Transverse colon (tissue), 4 donors: ENCODE results near the gene FUOM. TPM values are rescaled to one million over a fixed set of nuclear protein-coding genes. Genes with fewer than 3 reads are reported as not detected.
"Not testable (repeated sequence)": the region's sequence is repeated elsewhere in the genome, so short reads cannot be mapped to it uniquely, and the experiment has no call there.

ENCODE experiments used
- DNase-seq: peaks from one replicate; pipeline ENCODE4 v3.0.0-alpha.2; 2019
- H3K27ac ChIP-seq, 4 donors: fragments of 200-600 bp; sonication (generic); 2 replicates each; pipeline ENCODE4 v1.5.1; 2016 to 2018; ENCODE audit warnings: inconsistent platforms in 4 of 4
- H3K27me3 ChIP-seq: fragments of 200-600 bp; sonication (generic); 2 replicates; pipeline ENCODE4 v1.5.1; 2017; ENCODE audit warnings: inconsistent platforms
- H3K36me3 ChIP-seq, 4 donors: fragments of 200-600 bp; sonication (generic); 2 replicates each; pipeline ENCODE4 v1.5.1; 2017 to 2019; ENCODE audit warnings: inconsistent platforms in 4 of 4
- H3K4me1 ChIP-seq, 4 donors: fragments of 200-600 bp; sonication (generic); 2 replicates each; pipeline ENCODE4 v1.5.1; 2017 to 2020; ENCODE audit warnings: inconsistent platforms in 4 of 4
- H3K4me3 ChIP-seq, 4 donors: fragments of 200-600 bp; sonication (generic); 1 replicate in 1 of 4; 2 replicates in 3 of 4; pipeline versions ENCODE4 v1.5.1 to v1.6.1; 2017 to 2019; ENCODE audit warnings: inconsistent platforms in 4 of 4
- H3K9me3 ChIP-seq, 2 donors: fragments of 200-600 bp; sonication (generic); 2 replicates each; pipeline ENCODE4 v1.5.1; 2017 to 2019; ENCODE audit warnings: inconsistent platforms in 2 of 2
- EP300 ChIP-seq: sonication (generic); formaldehyde crosslinking; IDR thresholded peaks from one replicate; pipeline ENCODE4 v1.6.1; 2017; ENCODE audit warnings: antibody characterized with exemption, low read depth
- POLR2A ChIP-seq: fragments of 450-650 bp; IDR thresholded peaks from one replicate; pipeline ENCODE4 v1.6.1; 2016; ENCODE audit warnings: antibody characterized with exemption, mild to moderate bottlenecking, moderate library complexity
- POLR2AphosphoS5 ChIP-seq, 3 donors: sonication (generic); formaldehyde crosslinking; IDR thresholded peaks; one replicate each; pipeline ENCODE4 v1.6.1; 2016; ENCODE audit warnings: antibody characterized with exemption in 3 of 3
- WGBS, 2 donors: methylation state at CpG; one replicate each; pipeline ENCODE4 v1.1.5; 2018; ENCODE audit warnings: low coverage in 1 of 2; 5-methylcytosine and 5-hydroxymethylcytosine counted together
- in situ Hi-C, 4 donors: fragments of 200-750 bp; cut with MboI; loops; one replicate each; pipeline versions ENCODE4 v1.15.0 to v1.15.1; 2017; ENCODE audit warnings: low sequenced_read_pairs in 3 of 4, low pct_ligation_motif_present in 1 of 4, low pct_unique_long_range_greater_than_20kb in 1 of 4
- intact Hi-C: fragments of 100-400 bp; cut with DNase I; formaldehyde crosslinking; loops from one replicate; pipeline ENCODE4 v1.15.1; 2023; ENCODE audit warnings: low total_unique reads
- total RNA-seq, 4 donors: library from RNA; depleted of rRNA; stranded (reverse); fragments of >200 nt; gene quantifications; one replicate each; pipeline ENCODE4 v1.1.0, GENCODE V29; 2016
- TF ChIP-seq, protein P1 (sequence below), 5 experiments: fragments of 200-600 bp in 3 of 5; fragments of 450-650 bp in 2 of 5; sonication (generic) in 3 of 5; IDR thresholded peaks; 1 replicate in 2 of 5; 2 replicates in 3 of 5; pipeline ENCODE4 v1.5.1; 2016 to 2017; ENCODE audit warnings: antibody characterized with exemption in 5 of 5, inconsistent platforms in 3 of 5, mild to moderate bottlenecking in 2 of 5, moderate library complexity in 1 of 5

The FUOM gene
- total RNA-seq, 4 donors from 2014 or later = 1.2 to 43.3 (median 28.8) TPM

DNA sequence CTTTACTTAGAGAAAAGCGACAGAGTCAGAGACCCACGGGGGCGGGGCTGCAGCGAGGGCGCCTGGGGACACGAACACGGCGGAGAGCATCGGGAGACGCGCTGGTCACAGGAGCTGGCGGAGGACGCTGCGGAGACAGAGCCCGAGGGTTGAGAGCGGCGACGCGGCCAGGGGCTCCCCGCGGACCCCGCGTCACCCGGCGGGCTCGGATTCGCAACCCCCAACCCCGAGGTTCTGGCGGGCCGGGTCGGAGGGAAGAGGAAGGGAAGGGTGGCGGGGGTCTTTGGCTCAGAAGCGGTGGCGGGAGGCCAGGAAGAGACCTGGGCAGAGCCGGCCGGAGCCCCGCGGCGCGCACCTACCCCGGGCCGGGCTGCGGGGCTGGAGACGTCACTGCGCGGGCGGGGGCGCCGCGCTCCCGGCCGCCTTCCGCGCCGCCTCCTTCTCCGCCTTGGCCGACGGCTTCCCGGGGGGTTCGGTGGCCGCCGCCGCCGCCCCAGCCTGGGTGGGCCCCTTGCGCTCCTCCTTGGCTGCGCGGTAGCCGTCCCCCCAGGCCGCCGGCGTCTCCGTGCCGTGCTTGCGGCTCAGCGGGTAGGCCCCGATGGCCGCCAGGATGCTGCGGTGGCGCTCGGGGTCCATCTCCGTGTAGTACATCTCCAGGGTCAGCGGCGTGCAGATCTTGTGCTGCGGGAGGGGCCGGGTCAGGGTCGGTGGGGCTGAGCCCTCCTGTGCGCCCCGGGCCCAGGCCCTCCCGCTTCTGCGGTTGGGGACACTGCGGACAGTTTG is 32.2 kb downstream of the FUOM start:
- Histone ChIP-seq H3K4me1 (peaks cover 12 to 25% (median 23%) of the 10 kb centered on the region in 4 donors), H3K27ac (no peak overlapping the region), H3K4me3 (peak overlapping the region; percentile 14 to 45 (median 28)), H3K9me3 (no peaks in the 10 kb centered on the region), H3K36me3 (no peaks in the 10 kb centered on the region), H3K27me3 (peaks cover 55% of the 10 kb centered on the region)
- DNase-seq = no peak
- TF ChIP-seq EP300 (no peak), POLR2A (no peak), POLR2AphosphoS5 (IDR thresholded peaks at IDR 0.05) (no peak)
- TF ChIP-seq, protein P1, sequence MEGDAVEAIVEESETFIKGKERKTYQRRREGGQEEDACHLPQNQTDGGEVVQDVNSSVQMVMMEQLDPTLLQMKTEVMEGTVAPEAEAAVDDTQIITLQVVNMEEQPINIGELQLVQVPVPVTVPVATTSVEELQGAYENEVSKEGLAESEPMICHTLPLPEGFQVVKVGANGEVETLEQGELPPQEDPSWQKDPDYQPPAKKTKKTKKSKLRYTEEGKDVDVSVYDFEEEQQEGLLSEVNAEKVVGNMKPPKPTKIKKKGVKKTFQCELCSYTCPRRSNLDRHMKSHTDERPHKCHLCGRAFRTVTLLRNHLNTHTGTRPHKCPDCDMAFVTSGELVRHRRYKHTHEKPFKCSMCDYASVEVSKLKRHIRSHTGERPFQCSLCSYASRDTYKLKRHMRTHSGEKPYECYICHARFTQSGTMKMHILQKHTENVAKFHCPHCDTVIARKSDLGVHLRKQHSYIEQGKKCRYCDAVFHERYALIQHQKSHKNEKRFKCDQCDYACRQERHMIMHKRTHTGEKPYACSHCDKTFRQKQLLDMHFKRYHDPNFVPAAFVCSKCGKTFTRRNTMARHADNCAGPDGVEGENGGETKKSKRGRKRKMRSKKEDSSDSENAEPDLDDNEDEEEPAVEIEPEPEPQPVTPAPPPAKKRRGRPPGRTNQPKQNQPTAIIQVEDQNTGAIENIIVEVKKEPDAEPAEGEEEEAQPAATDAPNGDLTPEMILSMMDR (IDR thresholded peaks at IDR 0.05) = no peak
- intact Hi-C loops = loop anchor here (1.0 kb wide), 1 partner anchor 23 kb away; no protein-coding TSS in a partner anchor
- 6% methylated on average over 47 of the region's 91 CpGs; no CpG with 5 or more reads in 1 of the 2 donors for WGBS, 2 donors
- in situ Hi-C loops = loop anchor here in 1 of 4 donors (10.0 kb wide), 1 partner anchor 181 kb away; no protein-coding TSS in a partner anchor

DNA sequence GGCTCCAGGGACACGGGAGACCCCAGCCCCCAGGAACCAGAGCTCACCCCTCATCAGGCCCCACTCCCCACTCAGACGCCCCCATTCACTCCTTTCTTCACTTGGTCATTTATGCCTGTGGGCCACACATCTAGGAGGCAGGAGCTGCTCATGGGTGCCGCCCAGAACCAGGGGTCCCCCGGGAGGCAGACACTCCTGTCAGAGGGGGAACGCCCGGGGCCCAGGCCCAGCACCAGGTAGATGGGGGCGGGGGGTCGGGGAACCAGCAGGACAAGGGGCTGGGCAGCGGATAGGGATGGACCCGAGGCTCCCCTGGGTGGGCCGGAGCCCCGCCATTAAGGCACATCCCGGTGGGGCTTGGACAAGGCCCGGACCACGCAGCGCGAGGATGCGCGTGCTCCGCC is 33.0 kb downstream of the FUOM start:
- in situ Hi-C loops (loop anchor here in 1 of 4 donors (10.0 kb wide), 1 partner anchor 180 kb away; no protein-coding TSS in a partner anchor), intact Hi-C loops (loop anchor here (1.0 kb wide), 1 partner anchor 23 kb away; no protein-coding TSS in a partner anchor)
- no peak for TF ChIP-seq POLR2A
- TF ChIP-seq EP300 = no peak
- TF ChIP-seq, protein P1 (IDR thresholded peaks at IDR 0.05) = no peak
- no peak for TF ChIP-seq POLR2AphosphoS5 (IDR thresholded peaks at IDR 0.05)
- Histone ChIP-seq H3K36me3 (no peaks in the 10 kb centered on the region), H3K27ac (no peak overlapping the region), H3K27me3 (peaks cover 52% of the 10 kb centered on the region), H3K4me1 (peaks cover 12 to 23% (median 20%) of the 10 kb centered on the region in 4 donors), H3K9me3 (no peaks in the 10 kb centered on the region), H3K4me3 (peak overlapping the region in 2 of 4 donors; percentile 33 to 45)
- no peak for DNase-seq
- 12% methylated on average over 20 of the region's 20 CpGs; no CpG with 5 or more reads in 1 of the 2 donors for WGBS, 2 donors

DNA sequence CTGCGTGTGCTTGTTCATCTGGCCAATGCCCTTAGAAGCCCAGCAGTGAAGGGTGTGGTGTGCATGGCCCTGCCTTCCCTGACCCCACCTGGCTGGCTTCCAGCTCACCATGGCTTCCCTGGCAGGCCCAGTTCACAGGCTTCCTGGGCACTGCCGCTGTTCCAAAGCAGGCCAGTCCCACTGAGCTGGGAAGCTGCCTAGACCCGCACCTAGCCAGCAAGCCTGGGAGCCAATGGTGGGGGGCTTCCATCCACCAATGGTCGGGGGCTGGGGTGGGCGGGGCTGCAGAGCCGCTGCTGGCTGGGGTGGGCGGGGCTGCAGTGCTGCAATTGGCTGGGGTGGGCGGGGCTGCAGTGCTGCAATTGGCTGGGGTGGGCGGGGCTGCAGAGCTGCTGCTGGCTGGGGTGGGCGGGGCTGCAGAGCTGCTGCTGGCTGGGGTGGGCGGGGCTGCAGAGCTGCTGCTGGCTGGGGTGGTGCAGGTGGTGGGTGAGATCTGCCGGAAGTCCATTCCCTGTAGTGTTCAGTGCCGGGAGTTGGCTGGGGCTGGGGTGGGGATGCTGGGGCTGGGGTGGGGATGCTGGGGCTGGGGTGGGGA is 33.5 kb downstream of the FUOM start:
- TF ChIP-seq POLR2A (no peak), EP300 (no peak), POLR2AphosphoS5 (IDR thresholded peaks at IDR 0.05) (no peak)
- TF ChIP-seq, protein P1 (IDR thresholded peaks at IDR 0.05) = no peak
- peak; percentile 84 for DNase-seq
- peak overlapping the region in 2 of 4 donors; percentile 7 to 37 for H3K27ac ChIP-seq
- no peaks in the 10 kb centered on the region for H3K9me3 ChIP-seq
- peaks cover 47% of the 10 kb centered on the region for H3K27me3 ChIP-seq
- intact Hi-C loops = no loop called here
- peaks cover 12 to 19% (median 17%) of the 10 kb centered on the region in 4 donors for H3K4me1 ChIP-seq
- H3K4me3 ChIP-seq = peak overlapping the region in 2 of 4 donors; percentile 24 to 32
- in situ Hi-C loops = loop anchor here in 1 of 4 donors (10.0 kb wide), 1 partner anchor 179 kb away; no protein-coding TSS in a partner anchor
- H3K36me3 ChIP-seq = no peaks in the 10 kb centered on the region
- WGBS, 2 donors = 10% methylated on average over 5 of the region's 13 CpGs; no CpG with 5 or more reads in 1 of the 2 donors

DNA sequence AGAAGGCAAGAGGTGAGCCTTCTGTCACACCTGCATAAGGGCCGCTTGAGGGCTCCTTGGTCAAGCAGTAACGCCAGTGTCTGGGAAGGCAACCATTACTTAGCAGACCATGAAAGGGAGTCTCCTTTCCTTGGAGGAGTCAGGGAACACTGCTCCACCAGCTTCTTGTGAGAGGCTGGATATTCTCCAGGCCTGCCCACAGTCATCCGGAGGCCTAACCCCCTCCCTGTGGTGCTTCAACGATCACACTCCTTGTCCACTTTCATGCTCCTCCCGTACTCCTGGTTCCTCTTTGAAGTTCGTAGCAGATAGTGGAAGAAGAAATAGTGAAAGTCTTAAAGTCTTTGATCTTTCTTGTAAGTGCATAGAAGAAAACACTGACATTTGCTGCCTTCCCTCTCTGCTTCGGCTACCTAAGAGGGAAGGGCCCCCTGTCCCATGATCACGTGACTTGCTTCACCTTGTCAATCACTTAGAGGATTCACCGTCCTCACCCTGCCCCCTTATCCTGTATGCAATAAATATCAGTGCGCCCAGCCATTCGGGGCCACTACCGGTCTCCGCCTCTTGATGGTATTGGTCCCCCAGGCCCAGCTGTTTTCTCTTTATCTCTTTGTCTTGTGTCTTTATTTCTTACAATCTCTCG is 35.6 kb downstream of the FUOM start:
- in situ Hi-C loops = loop anchor here in 1 of 4 donors (10.0 kb wide), 1 partner anchor 177 kb away; no protein-coding TSS in a partner anchor
- H3K4me3 ChIP-seq, H3K9me3 ChIP-seq, H3K36me3 ChIP-seq, intact Hi-C loops, DNase-seq, H3K27ac ChIP-seq: not testable (repeated sequence)
- 81 to 82% methylated on average over 2 to 13 of the region's 14 CpGs for WGBS, 2 donors
- Histone ChIP-seq H3K27me3 (peaks cover 33% of the 10 kb centered on the region), H3K4me1 (peaks cover 12 to 26% (median 23%) of the 10 kb centered on the region in 4 donors)

DNA sequence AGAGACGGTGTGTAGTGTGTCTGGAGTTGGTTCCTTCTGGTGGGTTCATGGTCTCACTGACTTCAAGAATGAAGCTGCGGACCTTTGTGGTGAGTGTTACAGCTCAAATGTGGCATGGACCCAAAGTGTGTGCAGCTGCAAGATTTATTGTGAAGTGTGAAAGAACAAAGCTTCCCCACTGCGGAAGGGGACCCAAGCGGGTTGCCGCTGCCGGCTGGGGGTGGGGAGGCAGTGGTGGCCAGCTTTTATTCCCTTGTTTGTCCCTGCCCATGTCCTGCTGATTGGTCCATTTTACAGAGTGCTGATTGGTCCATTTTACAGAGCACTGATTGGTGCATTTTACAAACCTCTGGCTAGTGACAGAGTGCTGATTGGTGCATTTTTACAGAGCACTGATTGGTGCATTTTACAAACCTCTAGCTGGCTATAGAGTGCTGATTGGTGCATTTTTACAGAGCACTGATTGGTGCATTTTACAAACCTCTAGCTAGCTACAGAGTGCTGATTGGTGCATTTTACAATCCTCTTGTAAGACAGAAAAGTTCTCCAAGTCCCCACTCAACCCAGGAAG is 36.9 kb downstream of the FUOM start:
- H3K36me3 ChIP-seq, H3K9me3 ChIP-seq, DNase-seq, H3K27ac ChIP-seq, H3K4me3 ChIP-seq, intact Hi-C loops: not testable (repeated sequence)
- peaks cover 21% of the 10 kb centered on the region for H3K27me3 ChIP-seq
- H3K4me1 ChIP-seq = peaks cover 10 to 23% (median 20%) of the 10 kb centered on the region in 4 donors
- in situ Hi-C loops = loop anchor here in 1 of 4 donors (10.0 kb wide), 1 partner anchor 176 kb away; no protein-coding TSS in a partner anchor
- 95 to 100% methylated on average over 1 to 6 of the region's 6 CpGs for WGBS, 2 donors
